PC-3 (cell line): ENCODE data around the gene ARSB.

ENCODE experiments used
- EZH2 ChIP-seq: fragments of 300-600 bp; sonication (generic); IDR thresholded peaks from one replicate; pipeline ENCODE4 v1.6.1; 2017; ENCODE audit warnings: antibody characterized with exemption, mild to moderate bottlenecking, low read length; ENCODE audit not compliant: unreplicated experiment
- EZH2phosphoT487 ChIP-seq: fragments of 300-600 bp; sonication (generic); IDR thresholded peaks from 2 replicates; pipeline ENCODE4 v1.6.1; 2018; ENCODE audit warnings: mild to moderate bottlenecking, antibody characterized with exemption, low read length, borderline replicate concordance
- TF ChIP-seq, protein P1 (sequence below): fragments of 300-600 bp; sonication (generic); conservative IDR thresholded peaks from 2 replicates; pipeline ENCODE4 v1.5.1; 2017; ENCODE audit warnings: antibody characterized with exemption, low read depth, mild to moderate bottlenecking, low read length

DNA sequence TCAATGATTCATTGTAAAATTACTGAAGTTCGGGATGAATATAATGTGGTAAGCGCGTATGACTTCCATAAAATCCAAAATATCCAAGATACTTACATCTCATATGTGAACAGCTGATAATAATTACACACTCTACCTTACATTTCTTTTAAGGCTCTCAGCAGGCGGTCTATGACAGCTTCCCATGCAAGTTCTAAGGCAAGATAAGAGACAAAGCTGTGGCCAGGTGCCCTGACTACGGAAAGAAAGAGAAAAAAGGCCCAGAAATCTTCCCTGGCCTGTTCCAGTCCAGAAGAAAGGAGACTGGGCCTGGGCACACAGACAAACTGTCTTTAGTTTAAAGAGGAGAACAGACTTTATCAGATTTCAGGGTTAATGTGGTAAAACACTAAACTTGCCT lies 69.1 kb downstream of the ARSB start:
- TF ChIP-seq, protein P1, sequence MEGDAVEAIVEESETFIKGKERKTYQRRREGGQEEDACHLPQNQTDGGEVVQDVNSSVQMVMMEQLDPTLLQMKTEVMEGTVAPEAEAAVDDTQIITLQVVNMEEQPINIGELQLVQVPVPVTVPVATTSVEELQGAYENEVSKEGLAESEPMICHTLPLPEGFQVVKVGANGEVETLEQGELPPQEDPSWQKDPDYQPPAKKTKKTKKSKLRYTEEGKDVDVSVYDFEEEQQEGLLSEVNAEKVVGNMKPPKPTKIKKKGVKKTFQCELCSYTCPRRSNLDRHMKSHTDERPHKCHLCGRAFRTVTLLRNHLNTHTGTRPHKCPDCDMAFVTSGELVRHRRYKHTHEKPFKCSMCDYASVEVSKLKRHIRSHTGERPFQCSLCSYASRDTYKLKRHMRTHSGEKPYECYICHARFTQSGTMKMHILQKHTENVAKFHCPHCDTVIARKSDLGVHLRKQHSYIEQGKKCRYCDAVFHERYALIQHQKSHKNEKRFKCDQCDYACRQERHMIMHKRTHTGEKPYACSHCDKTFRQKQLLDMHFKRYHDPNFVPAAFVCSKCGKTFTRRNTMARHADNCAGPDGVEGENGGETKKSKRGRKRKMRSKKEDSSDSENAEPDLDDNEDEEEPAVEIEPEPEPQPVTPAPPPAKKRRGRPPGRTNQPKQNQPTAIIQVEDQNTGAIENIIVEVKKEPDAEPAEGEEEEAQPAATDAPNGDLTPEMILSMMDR = no peak
- TF ChIP-seq EZH2 (no peak), EZH2phosphoT487 (no peak)
